HepG2 (cell line): ENCODE measurements around the gene HEATR1. TPM values are rescaled to one million over a fixed set of nuclear protein-coding genes. Genes with fewer than 3 reads are reported as not detected.

Experiments used
- ATAC-seq: fragments of 200-7000 bp; cut with Tn5 transposase; 3 replicates; pipeline ENCODE4 v1.9.1; 2020; ENCODE audit warnings: mild to moderate bottlenecking, moderate library complexity
- BruUV-seq: library from RNA; stranded (reverse); fragments of 400-500 nt; replicated peaks from 2 replicates; lab custom pipeline; 2021; lab: Mats Ljungman, UMichigan
- CTCF ChIA-PET: fragments of 300-600 bp; formaldehyde crosslinking; extraction: SDS; loops from one replicate; lab custom pipeline; 2021; ENCODE audit warnings: low total read pairs, inconsistent platforms, low intra/inter-chr PET ratio; lab: Yijun Ruan, JAX
- POLR2A ChIA-PET: fragments of 350-600 bp; sonication (Branson Sonifier 250); formaldehyde crosslinking; loops from one replicate; lab custom pipeline; 2020; ENCODE audit warnings: antibody characterized with exemption, inconsistent platforms; lab: Yijun Ruan, JAX
- DNase-seq: peaks from one replicate; pipeline ENCODE4 v3.0.0-alpha.2; 2015; ENCODE audit warnings: low spot score
- FAIRE-seq: peaks from 3 replicates; lab custom pipeline; 2011; peaks lifted over from hg19 to GRCh38; lab: Jason Lieb, UNC
- H2AFZ ChIP-seq: one replicate; pipeline ENCODE4 v1.6.1; 2011; ENCODE audit warnings: low read length, inconsistent platforms
- H3K27ac ChIP-seq: fragments of 300-600 bp; 3 replicates; pipeline ENCODE4 v1.8.0; 2011; ENCODE audit warnings: mixed run types, mild to moderate bottlenecking, mixed read lengths, low read length, inconsistent platforms; ENCODE audit not compliant: insufficient read depth; ENCODE audit errors: extremely low read length
- H3K27me3 ChIP-seq, 2 experiments: fragments of 200-600 bp in 1 of 2; 2 replicates in 1 of 2; 3 replicates in 1 of 2; pipeline versions ENCODE4 v1.6.0 to v1.8.0; 2011; ENCODE audit warnings: low read length in 2 of 2, mild to moderate bottlenecking in 2 of 2, moderate library complexity in 2 of 2, inconsistent platforms in 1 of 2; ENCODE audit not compliant: insufficient read depth in 2 of 2, control insufficient read depth in 1 of 2
- H3K36me3 ChIP-seq, 2 experiments: fragments of 200-600 bp in 1 of 2; replicated peaks in 1 of 2; 2 replicates in 1 of 2; 3 replicates in 1 of 2; pipeline versions ENCODE4 v1.5.1 to v1.8.0; 2011; ENCODE audit warnings: low read length in 2 of 2, inconsistent platforms in 1 of 2; ENCODE audit not compliant: insufficient read depth in 2 of 2, control insufficient read depth in 1 of 2
- H3K4me1 ChIP-seq: 2 replicates; pipeline ENCODE4 v1.5.1; 2012; ENCODE audit warnings: low read length, inconsistent platforms; ENCODE audit not compliant: insufficient read depth
- H3K4me2 ChIP-seq: 2 replicates; pipeline ENCODE4 v1.6.0; 2011; ENCODE audit warnings: low read depth, low read length, inconsistent platforms
- H3K4me3 ChIP-seq, 3 experiments: fragments of 200-600 bp in 1 of 3; sonication (generic), shearing (Covaris generic) in 1 of 3; replicated peaks in 1 of 3; 2 replicates each; pipeline ENCODE4 v1.5.1; 2011 to 2016; ENCODE audit warnings: low read length in 3 of 3, inconsistent platforms in 2 of 3, low read depth in 2 of 3, mild to moderate bottlenecking in 2 of 3, control low read depth in 1 of 3, mixed read lengths in 1 of 3; ENCODE audit not compliant: insufficient read depth in 1 of 3
- H3K79me2 ChIP-seq: one replicate; pipeline ENCODE4 v1.6.1; 2011; ENCODE audit warnings: low read length, inconsistent platforms; ENCODE audit not compliant: insufficient read depth
- H3K9ac ChIP-seq: 2 replicates; pipeline ENCODE4 v1.6.0; 2011; ENCODE audit warnings: mild to moderate bottlenecking, low read depth, low read length, inconsistent platforms; ENCODE audit not compliant: insufficient read depth
- H3K9me3 ChIP-seq: 2 replicates; pipeline ENCODE4 v1.5.1; 2012; ENCODE audit warnings: mild to moderate bottlenecking, low read length
- H4K20me1 ChIP-seq: 2 replicates; pipeline ENCODE4 v1.6.0; 2011; ENCODE audit warnings: inconsistent platforms, mild to moderate bottlenecking, low read length, moderate library complexity; ENCODE audit not compliant: insufficient read depth
- DRAP1 ChIP-seq: IDR thresholded peaks from 2 replicates; pipeline ENCODE4 v1.6.1; 2016; ENCODE audit warnings: missing genetic modification reagents, missing compliant biosample characterization
- E2F5 ChIP-seq: sonication (generic); formaldehyde crosslinking; conservative IDR thresholded peaks from 2 replicates; pipeline ENCODE4 v1.4.0; 2020; ENCODE audit warnings: missing genetic modification reagents
- HOMEZ ChIP-seq: IDR thresholded peaks from 2 replicates; pipeline ENCODE4 v1.6.1; 2016; ENCODE audit warnings: low read depth
- MXD1 ChIP-seq: sonication (generic); formaldehyde crosslinking; IDR thresholded peaks from 2 replicates; pipeline ENCODE4 v1.4.0; 2020; ENCODE audit warnings: mild to moderate bottlenecking, missing genetic modification reagents
- NFAT5 ChIP-seq: sonication (generic); formaldehyde crosslinking; IDR thresholded peaks from 2 replicates; pipeline ENCODE4 v1.4.0; 2020; ENCODE audit warnings: missing genetic modification reagents
- NR2C2 ChIP-seq: sonication (generic); formaldehyde crosslinking; IDR thresholded peaks from 2 replicates; pipeline ENCODE4 v1.4.0; 2020; ENCODE audit warnings: missing genetic modification reagents, mild to moderate bottlenecking, moderate library complexity, borderline replicate concordance
- ZBTB34 ChIP-seq: sonication (generic); formaldehyde crosslinking; IDR thresholded peaks from 2 replicates; pipeline ENCODE4 v1.8.0; 2022; ENCODE audit warnings: mild to moderate bottlenecking, missing genetic modification reagents
- ZMYM2 ChIP-seq: sonication (generic); formaldehyde crosslinking; IDR thresholded peaks from 2 replicates; pipeline ENCODE4 v1.8.0; 2022; ENCODE audit warnings: mild to moderate bottlenecking, missing genetic modification reagents
- ZNF101 ChIP-seq: sonication (generic); formaldehyde crosslinking; IDR thresholded peaks from 2 replicates; pipeline ENCODE4 v1.4.0; 2020; ENCODE audit warnings: mild to moderate bottlenecking, low read depth, missing genetic modification reagents, borderline replicate concordance
- ZNF317 ChIP-seq: sonication (generic); formaldehyde crosslinking; IDR thresholded peaks from 2 replicates; pipeline ENCODE4 v1.5.0; 2020; ENCODE audit warnings: mild to moderate bottlenecking, missing genetic modification reagents
- ZNF766 ChIP-seq: sonication (generic); formaldehyde crosslinking; IDR thresholded peaks from 2 replicates; pipeline ENCODE4 v1.5.0; 2020; ENCODE audit warnings: missing genetic modification reagents, borderline replicate concordance
- ZNF781 ChIP-seq: sonication (generic); formaldehyde crosslinking; IDR thresholded peaks from 2 replicates; pipeline ENCODE4 v1.5.1; 2020; ENCODE audit warnings: borderline replicate concordance, mild to moderate bottlenecking, missing genetic modification reagents; ENCODE audit errors: not compliant biosample characterization
- ZSCAN25 ChIP-seq: sonication (generic); formaldehyde crosslinking; IDR thresholded peaks from 2 replicates; pipeline ENCODE4 v1.8.0; 2022; ENCODE audit warnings: mild to moderate bottlenecking, missing genetic modification reagents
- WGBS: methylation state at CpG from one replicate; pipeline ENCODE4 v1.1.6; 2017; ENCODE audit warnings: low lambda C conversion rate; 5-methylcytosine and 5-hydroxymethylcytosine counted together
- in situ Hi-C: cut with HindIII; loops from 2 replicates; pipeline ENCODE4 v1.10.0; 2017; ENCODE audit warnings: low pct_unique_long_range_greater_than_20kb; ENCODE audit not compliant: extremely low pct_ligation_motif_present
- intact Hi-C: fragments of 100-400 bp; cut with micrococcal nuclease; formaldehyde crosslinking; loops from one replicate; pipeline ENCODE4 v1.10.0; 2022; ENCODE audit not compliant: unreplicated experiment
- polyA plus RNA-seq, 8 experiments: library from polyadenylated mRNA; depleted of rRNA in 3 of 8; stranded (reverse) in 7 of 8; unstranded in 1 of 8; fragments of >200 nt; fragmentation: Illumina TruSeq in 4 of 8; extraction: Trizol in 4 of 8; gene quantifications; 2 replicates each; pipeline versions ENCODE4 v1.2.1 to v1.2.3, GENCODE V29; 2011 to 2016; ENCODE audit warnings: low read depth in 4 of 8, missing spikeins in 1 of 8, mixed read lengths in 1 of 8; ENCODE audit not compliant: insufficient read depth in 1 of 8
- total RNA-seq, 5 experiments: library from RNA; depleted of rRNA; stranded (reverse); fragments of >200 nt; fragmentation: Illumina TruSeq; extraction: Trizol; gene quantifications; 2 replicates each; pipeline ENCODE4 v1.2.3, GENCODE V29; 2016; ENCODE audit warnings: low read depth in 1 of 5

Gene HEATR1
- total and polyA plus RNA-seq, 2 of the 13 experiments (the other 11 are each of a cell fraction or from before 2014, with no cell fraction given): 10.2 to 45.8 TPM

- DNase-seq: no peak
- Histone ChIP-seq H3K27me3 (no peaks in the 10 kb centered on the region), H3K4me3 (no peak overlapping the region), H2AFZ (no peak overlapping the region), H3K79me2 (no peaks in the 10 kb centered on the region), H3K9me3 (no peaks in the 10 kb centered on the region), H3K4me1 (no peaks in the 10 kb centered on the region), H3K36me3 (peaks cover 24 to 81% of the 10 kb centered on the region in 2 experiments), H4K20me1 (no peaks in the 10 kb centered on the region), H3K27ac (no peak overlapping the region), H3K4me2 (no peak overlapping the region), H3K9ac (no peak overlapping the region)
- in situ Hi-C loops (no loop called here), intact Hi-C loops (no loop called here)
- TF ChIP-seq ZBTB34 (CRISPR knock-in tag) (no peak), ZMYM2 (no peak), HOMEZ (CRISPR knock-in tag) (no peak), NR2C2 (CRISPR knock-in tag) (no peak), E2F5 (CRISPR knock-in tag) (no peak), ZNF766 (CRISPR knock-in tag) (no peak), ZSCAN25 (CRISPR knock-in tag) (no peak), ZNF781 (CRISPR knock-in tag) (no peak), ZNF317 (CRISPR knock-in tag) (no peak), MXD1 (no peak), ZNF101 (no peak), DRAP1 (CRISPR knock-in tag) (no peak), NFAT5 (no peak)
- FAIRE-seq: no peak
- no peak for ATAC-seq
- BruUV-seq: no TSS peak
- ChIA-PET CTCF (no interaction called here), POLR2A (no interaction called here)
- 98% methylated on average over 7 of the region's 7 CpGs for WGBS
These were observed 47.7 kb downstream of the HEATR1 start for GRCh38 chr1:236556606-236557005.
